IPS-18a (cell line): ENCODE results near the gene HJV.
"Not testable (repeated sequence)": the region's sequence is repeated elsewhere in the genome, so short reads cannot be mapped to it uniquely, and the experiment has no call there.

ENCODE experiments used
- H3K27ac ChIP-seq: one replicate; pipeline ENCODE4 v1.5.1; 2013; ENCODE audit warnings: low read length
- H3K27me3 ChIP-seq: one replicate; pipeline ENCODE4 v1.6.1; 2013; ENCODE audit warnings: mild to moderate bottlenecking, low read length; ENCODE audit not compliant: control insufficient read depth, insufficient read depth
- H3K36me3 ChIP-seq: one replicate; pipeline ENCODE4 v1.6.1; 2013; ENCODE audit warnings: low read depth, low read length; ENCODE audit not compliant: control insufficient read depth
- H3K4me1 ChIP-seq: one replicate; pipeline ENCODE4 v1.6.1; 2013; ENCODE audit warnings: low read depth, low read length; ENCODE audit not compliant: control insufficient read depth
- H3K4me3 ChIP-seq: one replicate; pipeline ENCODE4 v1.5.1; 2013; ENCODE audit warnings: low read length
- H3K9ac ChIP-seq: one replicate; pipeline ENCODE4 v1.6.1; 2013; ENCODE audit warnings: mild to moderate bottlenecking, low read length, moderate library complexity
- H3K9me3 ChIP-seq: one replicate; pipeline ENCODE4 v1.6.1; 2013; ENCODE audit warnings: low read depth, low read length; ENCODE audit not compliant: control insufficient read depth

Gene HJV

GRCh38 chr1:146021622-146022402, at the start of gene HJV:
Gene HJV (minus strand): TSS chr1:146021735. CDS start chr1:146020231, 1,504 bp downstream.
- Histone ChIP-seq H3K27ac (no peak within 1 kb of the TSS), H3K36me3 (no peaks in the 10 kb centered on the region), H3K9ac (no peak within 1 kb of the TSS), H3K27me3 (peaks cover 33% of the 10 kb centered on the region), H3K9me3 (no peaks in the 10 kb centered on the region), H3K4me3 (no peak within 1 kb of the TSS), H3K4me1 (no peaks in the 10 kb centered on the region)

DNA sequence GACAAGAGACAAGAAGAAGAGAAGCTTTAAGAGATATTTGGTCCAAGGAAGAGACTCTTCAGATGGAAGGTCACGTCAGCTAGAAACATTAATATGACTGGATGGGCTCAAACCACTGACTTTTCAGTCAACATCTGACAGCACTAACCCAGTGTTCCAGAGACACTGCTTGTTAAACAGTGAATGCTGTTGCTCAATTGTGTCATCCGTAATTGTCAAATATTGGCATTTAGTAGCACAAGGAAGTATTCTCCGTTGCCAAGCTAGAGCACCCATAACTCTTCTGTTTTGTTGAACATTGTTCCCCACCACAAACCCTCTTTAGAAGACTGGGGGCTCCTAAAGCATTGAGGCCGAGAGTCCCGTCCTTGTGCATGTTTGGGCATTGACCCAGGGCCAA, 37.6 kb upstream of the HJV start:
- H3K4me3 ChIP-seq, H3K36me3 ChIP-seq, H3K9ac ChIP-seq, H3K9me3 ChIP-seq, H3K27ac ChIP-seq, H3K27me3 ChIP-seq, H3K4me1 ChIP-seq: not testable (repeated sequence)

DNA sequence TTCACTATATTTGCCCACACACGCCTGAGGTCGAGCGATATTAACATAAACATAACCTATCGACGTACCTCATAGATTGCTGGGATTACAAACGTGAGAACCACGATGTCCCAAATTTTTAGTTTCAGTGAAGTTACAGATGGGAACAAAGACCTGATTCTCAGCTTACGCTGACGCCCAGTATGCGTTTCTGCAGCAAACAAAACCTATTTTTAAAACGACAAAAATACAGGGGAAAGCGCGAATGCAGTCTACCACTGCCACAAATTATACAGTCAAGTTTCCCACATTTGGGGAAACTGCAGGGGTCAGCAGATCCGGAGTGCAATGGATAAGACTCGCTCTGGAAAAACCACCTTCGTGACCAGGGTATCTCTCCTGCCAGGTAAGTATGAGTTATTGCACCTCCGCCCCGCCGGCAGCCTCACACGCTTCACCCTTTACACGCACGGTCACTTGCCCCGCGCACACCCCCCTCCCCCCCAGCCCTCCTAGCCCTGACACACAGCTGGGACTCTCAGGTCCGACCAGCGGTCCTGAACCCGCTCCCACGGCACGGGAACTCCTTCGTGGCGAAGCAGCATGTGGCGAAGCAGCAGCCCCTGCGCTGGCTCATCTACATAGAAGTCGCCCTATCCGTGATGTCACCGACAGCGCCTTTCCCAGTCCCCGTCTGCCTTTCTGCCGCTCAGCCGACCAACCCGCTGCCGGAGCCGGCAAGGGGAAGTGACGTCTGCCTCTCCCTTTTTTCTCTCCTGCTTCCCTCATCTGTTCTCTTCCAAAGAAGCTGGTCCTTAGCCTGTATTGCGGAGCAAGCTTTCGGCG, 30.5 kb upstream of the HJV start:
- not testable (repeated sequence) for H3K9me3 ChIP-seq, H3K36me3 ChIP-seq, H3K27me3 ChIP-seq, H3K4me1 ChIP-seq
- H3K4me3 ChIP-seq = peak overlapping the region; percentile 38
- H3K9ac ChIP-seq = peak overlapping the region; percentile 87
- peak overlapping the region; percentile 91 for H3K27ac ChIP-seq

- no peaks in the 10 kb centered on the region for H3K27me3 ChIP-seq
- H3K4me3 ChIP-seq = peak overlapping the region; percentile 38
- H3K9ac ChIP-seq = peak overlapping the region; percentile 87
- H3K4me1 ChIP-seq = no peaks in the 10 kb centered on the region
- H3K9me3 ChIP-seq = no peaks in the 10 kb centered on the region
- H3K27ac ChIP-seq = peak overlapping the region; percentile 91
- no peaks in the 10 kb centered on the region for H3K36me3 ChIP-seq
Observed at GRCh38 chr1:146051452-146051851, 29.9 kb upstream of the HJV start.

GRCh38 chr1:146050652-146050963, 29.1 kb upstream of the HJV start:
- not testable (repeated sequence) for H3K9me3 ChIP-seq, H3K27me3 ChIP-seq, H3K36me3 ChIP-seq, H3K27ac ChIP-seq, H3K9ac ChIP-seq, H3K4me1 ChIP-seq, H3K4me3 ChIP-seq

GRCh38 chr1:146049866-146050651, 28.5 kb upstream of the HJV start:
- H3K27me3 ChIP-seq, H3K36me3 ChIP-seq, H3K27ac ChIP-seq, H3K9ac ChIP-seq, H3K9me3 ChIP-seq, H3K4me1 ChIP-seq, H3K4me3 ChIP-seq: not testable (repeated sequence)

DNA sequence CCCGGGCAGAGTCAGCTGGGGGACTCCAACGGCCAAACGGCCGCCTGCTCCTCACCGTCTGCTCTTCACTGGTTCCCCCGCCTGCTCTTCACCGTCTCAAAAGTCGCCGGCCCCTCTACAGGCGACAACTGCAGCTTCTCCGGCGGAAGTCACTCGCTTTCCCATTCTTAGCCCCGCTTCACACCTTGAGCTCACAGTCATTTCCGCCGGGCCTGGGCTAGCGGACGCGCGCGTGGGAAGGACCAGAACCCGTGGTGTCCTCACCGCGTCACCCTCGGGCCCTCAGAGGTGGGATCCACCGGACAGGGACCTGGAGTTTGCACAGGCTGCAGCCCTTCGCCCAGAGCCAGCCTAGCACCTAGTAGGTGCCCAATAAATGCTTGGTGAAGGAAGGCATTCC, 27.9 kb upstream of the HJV start:
- Histone ChIP-seq H3K27me3 (no peaks in the 10 kb centered on the region), H3K36me3 (no peaks in the 10 kb centered on the region), H3K4me3 (no peak overlapping the region), H3K27ac (no peak overlapping the region), H3K9ac (no peak overlapping the region), H3K4me1 (no peaks in the 10 kb centered on the region), H3K9me3 (no peaks in the 10 kb centered on the region)

GRCh38 chr1:146048514-146049115, 27.1 kb upstream of the HJV start:
- not testable (repeated sequence) for H3K36me3 ChIP-seq, H3K4me3 ChIP-seq, H3K27me3 ChIP-seq, H3K9me3 ChIP-seq, H3K9ac ChIP-seq, H3K4me1 ChIP-seq, H3K27ac ChIP-seq

GRCh38 chr1:146046664-146047063, 25.1 kb upstream of the HJV start:
- Histone ChIP-seq H3K27ac (no peak overlapping the region), H3K4me3 (no peak overlapping the region), H3K9ac (no peak overlapping the region), H3K9me3 (no peaks in the 10 kb centered on the region), H3K4me1 (no peaks in the 10 kb centered on the region), H3K36me3 (no peaks in the 10 kb centered on the region), H3K27me3 (no peaks in the 10 kb centered on the region)

DNA sequence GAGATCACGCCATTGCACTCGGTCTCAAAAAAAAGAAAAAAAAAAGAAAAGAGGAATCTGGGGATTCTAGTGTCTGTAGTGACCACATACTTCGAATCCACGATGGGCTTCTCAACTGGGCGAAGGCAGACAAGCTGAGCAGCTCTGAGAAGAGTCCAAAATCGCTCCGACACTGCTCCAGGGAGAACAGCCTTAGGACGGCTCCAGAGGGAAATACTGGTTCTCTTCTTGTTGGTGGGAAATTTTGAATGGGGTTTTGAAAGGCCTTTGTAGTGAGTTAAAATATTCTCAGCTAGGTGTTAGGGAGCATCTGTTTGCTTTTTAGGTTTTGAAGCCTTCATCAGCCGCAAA, 18.3 kb upstream of the HJV start:
- Histone ChIP-seq H3K9ac (no peak overlapping the region), H3K27me3 (no peaks in the 10 kb centered on the region), H3K4me3 (no peak overlapping the region), H3K9me3 (no peaks in the 10 kb centered on the region), H3K36me3 (no peaks in the 10 kb centered on the region), H3K4me1 (peaks cover 6% of the 10 kb centered on the region), H3K27ac (no peak overlapping the region)

GRCh38 chr1:146036965-146037646, 15.6 kb upstream of the HJV start:
- Histone ChIP-seq H3K27ac (no peak overlapping the region), H3K9ac (peak overlapping the region; percentile 80), H3K9me3 (no peaks in the 10 kb centered on the region), H3K27me3 (no peaks in the 10 kb centered on the region), H3K36me3 (no peaks in the 10 kb centered on the region), H3K4me1 (peaks cover 6% of the 10 kb centered on the region), H3K4me3 (peak overlapping the region; percentile 99)
